ENCODE results near the gene RXYLT1.

GRCh38 chr12:63820427-63820826, 40.7 kb downstream of the RXYLT1 start:
- TF ChIP-seq CTCF (conservative IDR thresholded peaks at IDR 0.05 in 1 of 2, IDR thresholded peaks at IDR 0.05 in 1 of 2; ENCODE audit: low read depth in 1 of 2, low read length in 2 of 2): no peak
- no peak for TF ChIP-seq EZH2 (IDR thresholded peaks at IDR 0.05; ENCODE audit: low read length, missing control alignments)

All from fibroblast of lung (primary cell).